ENCODE results near the gene NBEA.

Gene NBEA

DNA sequence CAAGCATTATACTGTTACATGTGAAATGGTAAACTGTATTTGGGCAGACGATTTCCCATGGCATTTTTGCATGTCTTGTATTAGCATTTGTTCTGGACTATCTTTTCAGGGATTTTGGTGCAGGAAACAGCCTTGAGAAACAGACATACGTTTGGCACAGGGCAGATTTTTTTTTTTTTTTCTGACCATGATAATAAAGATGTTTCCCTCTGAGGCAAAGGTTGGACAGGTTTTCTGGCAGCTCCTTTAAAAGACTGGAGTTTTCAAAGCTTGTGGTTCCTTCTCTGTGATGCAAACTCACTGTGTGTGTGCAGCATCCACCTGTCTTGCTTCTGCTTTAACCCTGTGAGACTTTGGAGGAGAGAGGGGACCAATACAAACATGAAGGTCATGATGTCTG, 63.0 kb downstream of the NBEA start:
- TF ChIP-seq ZNF560 (tag by site-specific recombination; IDR thresholded peaks at IDR 0.05; ENCODE audit: borderline replicate concordance) (no peak), KLF7 (tag by site-specific recombination; IDR thresholded peaks at IDR 0.05; ENCODE audit: borderline replicate concordance) (no peak), ZNF10 (tag by site-specific recombination; IDR thresholded peaks at IDR 0.05) (no peak), ZNF600 (tag by site-specific recombination; IDR thresholded peaks at IDR 0.05) (no peak), ZNF202 (tag by site-specific recombination; IDR thresholded peaks at IDR 0.05; ENCODE audit: borderline replicate concordance) (no peak), ZNF558 (tag by site-specific recombination; IDR thresholded peaks at IDR 0.05) (no peak), ZXDB (tag by site-specific recombination; IDR thresholded peaks at IDR 0.05) (no peak), ZNF221 (tag by site-specific recombination; IDR thresholded peaks at IDR 0.05; ENCODE audit: borderline replicate concordance) (no peak), ZNF768 (tag by site-specific recombination; IDR thresholded peaks at IDR 0.05) (no peak), GLI4 (tag by site-specific recombination; IDR thresholded peaks at IDR 0.05) (no peak), ZNF248 (tag by site-specific recombination; IDR thresholded peaks at IDR 0.05) (no peak), ZBTB20 (tag by site-specific recombination; IDR thresholded peaks at IDR 0.05) (no peak), ZNF140 (tag by site-specific recombination; IDR thresholded peaks at IDR 0.05) (no peak)
- TF ChIP-seq, protein P1, sequence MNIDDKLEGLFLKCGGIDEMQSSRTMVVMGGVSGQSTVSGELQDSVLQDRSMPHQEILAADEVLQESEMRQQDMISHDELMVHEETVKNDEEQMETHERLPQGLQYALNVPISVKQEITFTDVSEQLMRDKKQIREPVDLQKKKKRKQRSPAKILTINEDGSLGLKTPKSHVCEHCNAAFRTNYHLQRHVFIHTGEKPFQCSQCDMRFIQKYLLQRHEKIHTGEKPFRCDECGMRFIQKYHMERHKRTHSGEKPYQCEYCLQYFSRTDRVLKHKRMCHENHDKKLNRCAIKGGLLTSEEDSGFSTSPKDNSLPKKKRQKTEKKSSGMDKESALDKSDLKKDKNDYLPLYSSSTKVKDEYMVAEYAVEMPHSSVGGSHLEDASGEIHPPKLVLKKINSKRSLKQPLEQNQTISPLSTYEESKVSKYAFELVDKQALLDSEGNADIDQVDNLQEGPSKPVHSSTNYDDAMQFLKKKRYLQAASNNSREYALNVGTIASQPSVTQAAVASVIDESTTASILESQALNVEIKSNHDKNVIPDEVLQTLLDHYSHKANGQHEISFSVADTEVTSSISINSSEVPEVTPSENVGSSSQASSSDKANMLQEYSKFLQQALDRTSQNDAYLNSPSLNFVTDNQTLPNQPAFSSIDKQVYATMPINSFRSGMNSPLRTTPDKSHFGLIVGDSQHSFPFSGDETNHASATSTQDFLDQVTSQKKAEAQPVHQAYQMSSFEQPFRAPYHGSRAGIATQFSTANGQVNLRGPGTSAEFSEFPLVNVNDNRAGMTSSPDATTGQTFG (tag by site-specific recombination; IDR thresholded peaks at IDR 0.05; ENCODE audit: borderline replicate concordance) = no peak
- TF ChIP-seq, protein P2, sequence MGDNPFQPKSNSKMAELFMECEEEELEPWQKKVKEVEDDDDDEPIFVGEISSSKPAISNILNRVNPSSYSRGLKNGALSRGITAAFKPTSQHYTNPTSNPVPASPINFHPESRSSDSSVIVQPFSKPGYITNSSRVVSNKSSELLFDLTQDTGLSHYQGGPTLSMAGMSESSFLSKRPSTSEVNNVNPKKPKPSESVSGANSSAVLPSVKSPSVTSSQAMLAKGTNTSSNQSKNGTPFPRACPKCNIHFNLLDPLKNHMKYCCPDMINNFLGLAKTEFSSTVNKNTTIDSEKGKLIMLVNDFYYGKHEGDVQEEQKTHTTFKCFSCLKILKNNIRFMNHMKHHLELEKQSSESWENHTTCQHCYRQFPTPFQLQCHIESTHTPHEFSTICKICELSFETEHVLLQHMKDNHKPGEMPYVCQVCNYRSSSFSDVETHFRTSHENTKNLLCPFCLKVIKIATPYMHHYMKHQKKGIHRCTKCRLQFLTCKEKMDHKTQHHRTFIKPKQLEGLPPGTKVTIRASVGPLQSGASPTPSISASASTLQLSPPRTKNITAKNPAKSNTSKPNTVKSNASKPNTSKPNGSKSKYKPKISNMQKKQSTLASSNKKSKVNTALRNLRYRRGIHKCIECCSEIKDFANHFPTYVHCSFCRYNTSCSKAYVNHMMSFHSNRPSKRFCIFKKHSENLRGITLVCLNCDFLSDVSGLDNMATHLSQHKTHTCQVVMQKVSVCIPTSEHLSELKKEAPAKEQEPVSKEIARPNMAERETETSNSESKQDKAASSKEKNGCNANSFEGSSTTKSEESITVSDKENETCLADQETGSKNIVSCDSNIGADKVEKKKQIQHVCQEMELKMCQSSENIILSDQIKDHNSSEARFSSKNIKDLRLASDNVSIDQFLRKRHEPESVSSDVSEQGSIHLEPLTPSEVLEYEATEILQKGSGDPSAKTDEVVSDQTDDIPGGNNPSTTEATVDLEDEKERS (tag by site-specific recombination; IDR thresholded peaks at IDR 0.05) = no peak
- TF ChIP-seq, protein P3, sequence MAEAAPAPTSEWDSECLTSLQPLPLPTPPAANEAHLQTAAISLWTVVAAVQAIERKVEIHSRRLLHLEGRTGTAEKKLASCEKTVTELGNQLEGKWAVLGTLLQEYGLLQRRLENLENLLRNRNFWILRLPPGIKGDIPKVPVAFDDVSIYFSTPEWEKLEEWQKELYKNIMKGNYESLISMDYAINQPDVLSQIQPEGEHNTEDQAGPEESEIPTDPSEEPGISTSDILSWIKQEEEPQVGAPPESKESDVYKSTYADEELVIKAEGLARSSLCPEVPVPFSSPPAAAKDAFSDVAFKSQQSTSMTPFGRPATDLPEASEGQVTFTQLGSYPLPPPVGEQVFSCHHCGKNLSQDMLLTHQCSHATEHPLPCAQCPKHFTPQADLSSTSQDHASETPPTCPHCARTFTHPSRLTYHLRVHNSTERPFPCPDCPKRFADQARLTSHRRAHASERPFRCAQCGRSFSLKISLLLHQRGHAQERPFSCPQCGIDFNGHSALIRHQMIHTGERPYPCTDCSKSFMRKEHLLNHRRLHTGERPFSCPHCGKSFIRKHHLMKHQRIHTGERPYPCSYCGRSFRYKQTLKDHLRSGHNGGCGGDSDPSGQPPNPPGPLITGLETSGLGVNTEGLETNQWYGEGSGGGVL (tag by site-specific recombination; IDR thresholded peaks at IDR 0.05) = no peak
- TF ChIP-seq, protein P4, sequence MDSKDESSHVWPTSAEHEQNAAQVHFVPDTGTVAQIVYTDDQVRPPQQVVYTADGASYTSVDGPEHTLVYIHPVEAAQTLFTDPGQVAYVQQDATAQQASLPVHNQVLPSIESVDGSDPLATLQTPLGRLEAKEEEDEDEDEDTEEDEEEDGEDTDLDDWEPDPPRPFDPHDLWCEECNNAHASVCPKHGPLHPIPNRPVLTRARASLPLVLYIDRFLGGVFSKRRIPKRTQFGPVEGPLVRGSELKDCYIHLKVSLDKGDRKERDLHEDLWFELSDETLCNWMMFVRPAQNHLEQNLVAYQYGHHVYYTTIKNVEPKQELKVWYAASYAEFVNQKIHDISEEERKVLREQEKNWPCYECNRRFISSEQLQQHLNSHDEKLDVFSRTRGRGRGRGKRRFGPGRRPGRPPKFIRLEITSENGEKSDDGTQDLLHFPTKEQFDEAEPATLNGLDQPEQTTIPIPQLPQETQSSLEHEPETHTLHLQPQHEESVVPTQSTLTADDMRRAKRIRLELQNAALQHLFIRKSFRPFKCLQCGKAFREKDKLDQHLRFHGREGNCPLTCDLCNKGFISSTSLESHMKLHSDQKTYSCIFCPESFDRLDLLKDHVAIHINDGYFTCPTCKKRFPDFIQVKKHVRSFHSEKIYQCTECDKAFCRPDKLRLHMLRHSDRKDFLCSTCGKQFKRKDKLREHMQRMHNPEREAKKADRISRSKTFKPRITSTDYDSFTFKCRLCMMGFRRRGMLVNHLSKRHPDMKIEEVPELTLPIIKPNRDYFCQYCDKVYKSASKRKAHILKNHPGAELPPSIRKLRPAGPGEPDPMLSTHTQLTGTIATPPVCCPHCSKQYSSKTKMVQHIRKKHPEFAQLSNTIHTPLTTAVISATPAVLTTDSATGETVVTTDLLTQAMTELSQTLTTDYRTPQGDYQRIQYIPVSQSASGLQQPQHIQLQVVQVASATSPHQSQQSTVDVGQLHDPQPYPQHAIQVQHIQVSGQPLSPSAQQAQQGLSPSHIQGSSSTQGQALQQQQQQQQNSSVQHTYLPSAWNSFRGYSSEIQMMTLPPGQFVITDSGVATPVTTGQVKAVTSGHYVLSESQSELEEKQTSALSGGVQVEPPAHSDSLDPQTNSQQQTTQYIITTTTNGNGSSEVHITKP (tag by site-specific recombination; IDR thresholded peaks at IDR 0.05) = no peak
- H3K4me1 ChIP-seq (ENCODE audit: control insufficient read depth, insufficient read depth, low read length) = no peaks in the 10 kb centered on the region
- ChIA-PET POLR2A (no interaction called here), CTCF (no interaction called here)
- no peaks in the 10 kb centered on the region for H3K9me3 ChIP-seq (ENCODE audit: control insufficient read depth, insufficient read depth, low read depth, low read length)
- no peak overlapping the region for H3K4me3 ChIP-seq (ENCODE audit: low read depth, low read length)
- H3K36me3 ChIP-seq (ENCODE audit: control insufficient read depth in 2 of 2, insufficient read depth in 1 of 2, low read length in 2 of 2) = no peaks in the 10 kb centered on the region
- no peak overlapping the region for H3K27ac ChIP-seq (ENCODE audit: extremely low read depth, low read depth, low read length)
